Breast epithelium (tissue), 3 donors: Measurements from ENCODE around the gene PRODH.

Experiments
- CTCF ChIP-seq, 3 donors: fragments of 450-650 bp; IDR thresholded peaks; one replicate each; pipeline ENCODE4 v1.5.1; 2016 to 2017; ENCODE audit warnings: antibody characterized with exemption in 3 of 3, mild to moderate bottlenecking in 3 of 3, moderate library complexity in 3 of 3
- POLR2A ChIP-seq: fragments of 450-650 bp; IDR thresholded peaks from one replicate; pipeline ENCODE4 v1.6.1; 2016; ENCODE audit warnings: antibody characterized with exemption, mild to moderate bottlenecking, moderate library complexity
- POLR2AphosphoS5 ChIP-seq, 3 donors: sonication (generic); formaldehyde crosslinking; IDR thresholded peaks; one replicate each; pipeline ENCODE4 v1.6.1; 2017; ENCODE audit warnings: antibody characterized with exemption in 3 of 3

GRCh38 chr22:18954990-18955571 is 19.0 kb upstream of the PRODH start:
- TF ChIP-seq CTCF (IDR thresholded peaks at IDR 0.05) (no peak), POLR2A (no peak), POLR2AphosphoS5 (IDR thresholded peaks at IDR 0.05) (no peak)
